GM12801 (cell line): Measurements from ENCODE around the gene ANKRD63.

Experiments
- CTCF ChIP-seq: IDR thresholded peaks from one replicate; pipeline ENCODE4 v1.5.1; 2011; ENCODE audit warnings: control low read depth; ENCODE audit not compliant: insufficient read length; ENCODE audit errors: extremely low read depth

ANKRD63 gene

GRCh38 chr15:40273428-40273827, 9.4 kb downstream of the ANKRD63 start:
- TF ChIP-seq CTCF: no peak

- no peak for TF ChIP-seq CTCF
Measured at GRCh38 chr15:40272485-40273056, 10.3 kb downstream of the ANKRD63 start.

DNA sequence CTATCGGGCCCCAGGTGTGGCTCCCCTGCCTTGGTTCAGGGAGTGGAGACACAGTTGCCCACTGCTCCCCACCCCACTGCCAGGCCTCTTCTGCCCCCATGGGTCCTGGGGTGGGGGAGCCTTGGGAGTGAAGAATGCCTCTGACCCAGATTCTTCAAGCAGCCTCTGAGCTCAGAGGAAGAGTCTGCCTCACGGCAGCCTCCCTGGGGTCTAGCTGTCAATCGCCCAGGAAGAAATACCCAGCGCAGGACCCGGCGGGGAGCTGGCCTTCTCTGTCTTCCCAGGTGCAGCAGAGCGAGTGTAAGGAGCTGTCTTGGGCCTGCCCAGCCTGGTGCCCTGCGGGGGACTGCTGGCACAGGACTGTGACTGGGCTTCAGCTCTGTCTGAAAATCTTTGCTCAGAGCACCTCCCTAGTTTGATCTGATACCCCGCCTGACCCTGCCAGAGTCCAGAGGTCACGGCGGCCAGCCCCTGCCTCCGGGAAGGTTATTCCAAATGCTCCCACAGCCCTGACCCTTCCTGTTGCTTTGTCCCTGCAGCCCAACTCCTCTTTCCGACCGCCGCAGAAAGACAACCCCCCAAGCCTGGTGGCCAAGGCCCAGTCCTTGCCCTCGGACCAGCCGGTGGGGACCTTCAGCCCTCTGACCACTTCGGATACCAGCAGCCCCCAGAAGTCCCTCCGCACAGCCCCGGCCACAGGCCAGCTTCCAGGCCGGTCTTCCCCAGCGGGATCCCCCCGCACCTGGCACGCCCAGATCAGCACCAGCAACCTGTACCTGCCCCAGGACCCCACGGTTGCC, 11.0 kb downstream of the ANKRD63 start:
- no peak for TF ChIP-seq CTCF

- TF ChIP-seq CTCF: no peak
Measured at GRCh38 chr15:40270246-40270995, 12.4 kb downstream of the ANKRD63 start.

GRCh38 chr15:40269604-40270003, 13.3 kb downstream of the ANKRD63 start:
- no peak for TF ChIP-seq CTCF

DNA sequence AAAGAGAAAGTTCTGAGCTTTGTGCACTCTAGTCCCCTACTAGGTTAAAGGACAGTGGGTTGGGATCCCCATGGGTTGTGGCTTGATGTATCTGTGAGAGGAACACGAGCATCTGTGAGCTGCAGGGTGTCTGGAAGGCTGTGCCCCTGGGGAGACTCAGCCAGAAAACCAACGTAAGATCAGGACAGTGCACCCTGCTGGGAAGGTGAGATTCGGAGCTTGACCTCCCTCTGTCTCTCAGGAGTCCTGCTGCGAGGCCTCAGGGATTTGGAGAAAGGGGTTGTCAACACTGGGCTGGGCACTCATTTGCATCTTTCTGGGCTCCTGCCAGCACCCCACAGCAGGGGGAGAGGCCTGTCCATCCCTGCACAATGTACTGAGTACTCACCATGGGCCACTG, 15.2 kb downstream of the ANKRD63 start:
- no peak for TF ChIP-seq CTCF

- TF ChIP-seq CTCF: no peak
Measured at GRCh38 chr15:40266828-40267304, 16.0 kb downstream of the ANKRD63 start.
